Stomach (tissue), 9 donors: ENCODE measurements around the gene CEP89. TPM values are rescaled to one million over a fixed set of nuclear protein-coding genes. Genes with fewer than 3 reads are reported as not detected.

Source experiments
- DNase-seq, 2 donors: peaks; one replicate each; pipeline versions ENCODE4 v3.0.0 to v3.0.0-alpha.2; 2013 to 2019
- H3K27ac ChIP-seq, 5 donors: fragments of 200-600 bp in 4 of 5; sonication (generic) in 4 of 5; one replicate each; pipeline ENCODE4 v1.5.1; 2013 to 2019; ENCODE audit warnings: mild to moderate bottlenecking in 1 of 5, moderate library complexity in 1 of 5
- H3K27me3 ChIP-seq, 3 donors: fragments of 200-600 bp; sonication (generic); one replicate each; pipeline ENCODE4 v1.5.1; 2017 to 2019; ENCODE audit warnings: mixed run types in 1 of 3
- H3K36me3 ChIP-seq, 4 donors: fragments of 200-600 bp; sonication (generic); 1 replicate in 3 of 4; 2 replicates in 1 of 4; pipeline ENCODE4 v1.5.1; 2016 to 2019
- H3K4me1 ChIP-seq, 4 donors: fragments of 200-600 bp; sonication (generic); one replicate each; pipeline ENCODE4 v1.5.1; 2016 to 2019
- H3K4me3 ChIP-seq, 4 donors: fragments of 200-600 bp; sonication (generic) in 3 of 4; one replicate each; pipeline ENCODE4 v1.5.1; 2016 to 2019; ENCODE audit warnings: mild to moderate bottlenecking in 1 of 4
- H3K9me3 ChIP-seq, 4 donors: fragments of 200-600 bp; sonication (generic); one replicate each; pipeline ENCODE4 v1.5.1; 2016 to 2019
- CTCF ChIP-seq, 7 experiments: fragments of 450-650 bp in 4 of 7; fragments of 200-600 bp in 3 of 7; sonication (generic) in 3 of 7; IDR thresholded peaks; one replicate each; pipeline ENCODE4 v1.5.1; 2016 to 2019; ENCODE audit warnings: antibody characterized with exemption in 7 of 7, control low read depth in 2 of 7, mild to moderate bottlenecking in 1 of 7
- EP300 ChIP-seq: sonication (generic); formaldehyde crosslinking; IDR thresholded peaks from one replicate; pipeline ENCODE4 v1.6.1; 2017; ENCODE audit warnings: antibody characterized with exemption
- POLR2A ChIP-seq, 4 donors: fragments of 450-650 bp; IDR thresholded peaks; one replicate each; pipeline ENCODE4 v1.6.1; 2016; ENCODE audit warnings: antibody characterized with exemption in 4 of 4, control low read depth in 2 of 4, mild to moderate bottlenecking in 1 of 4, moderate library complexity in 1 of 4
- POLR2AphosphoS5 ChIP-seq, 3 donors: sonication (generic); formaldehyde crosslinking; IDR thresholded peaks; one replicate each; pipeline ENCODE4 v1.6.1; 2016; ENCODE audit warnings: antibody characterized with exemption in 3 of 3
- WGBS, 5 donors: extraction: QIAGEN DNeasy Blood & Tissue Kit in 3 of 5; methylation state at CpG; one replicate each; pipeline versions ENCODE4 v1.1.5 to v1.1.7; 2013 to 2018; 5-methylcytosine and 5-hydroxymethylcytosine counted together
- intact Hi-C: fragments of 100-400 bp; cut with DNase I; formaldehyde crosslinking; loops from one replicate; pipeline ENCODE4 v1.15.1; 2023; ENCODE audit warnings: low total_unique reads
- polyA plus RNA-seq, 3 donors: library from polyadenylated mRNA; stranded (reverse); fragments of 200-250 nt; gene quantifications; one replicate each; pipeline ENCODE4 v1.2.3, GENCODE V29; 2013
- total RNA-seq, 5 donors: library from RNA; depleted of rRNA; stranded (reverse); fragments of >200 nt; gene quantifications; one replicate each; pipeline versions ENCODE4 v1.1.0 to v1.2.3, GENCODE V29; 2014 to 2016
- donor health status: healthy with polysubstance abuse.
- donor health status: Bipolar disorder and iron deficiency.
- donor health status: healthy.

Gene CEP89
- total and polyA plus RNA-seq, 8 donors, result 3.1 to 15.1 (median 7.4) TPM

DNA sequence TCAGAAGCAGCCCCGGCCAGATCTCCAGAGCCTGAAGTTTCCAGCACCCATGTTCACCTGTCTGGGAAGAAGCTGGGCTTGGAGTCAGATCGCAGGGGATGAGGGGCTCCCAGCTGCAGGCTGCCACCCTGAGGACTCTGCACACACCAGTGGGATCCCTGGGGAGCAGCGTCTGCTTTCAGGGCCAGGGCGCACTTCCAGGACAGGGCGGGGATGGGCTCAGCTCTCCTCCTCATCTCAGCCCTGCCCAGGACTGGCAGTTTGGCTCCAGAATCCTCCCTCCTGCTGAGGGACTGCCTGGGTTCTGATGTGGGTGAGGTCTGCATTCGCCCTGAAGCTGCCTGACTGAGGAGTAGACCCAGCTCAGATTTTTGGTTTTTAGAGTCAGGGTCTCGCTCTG, 105.7 kb downstream of the CEP89 start:
- Histone ChIP-seq H3K27me3 (peaks cover 0 to 6% (median 0%) of the 10 kb centered on the region in 3 donors), H3K4me3 (no peak overlapping the region), H3K27ac (no peak overlapping the region), H3K36me3 (no peaks in the 10 kb centered on the region), H3K9me3 (no peaks in the 10 kb centered on the region), H3K4me1 (no peaks in the 10 kb centered on the region)
- no peak for TF ChIP-seq POLR2A (IDR thresholded peaks at IDR 0.05)
- no peak for TF ChIP-seq EP300
- TF ChIP-seq CTCF (IDR thresholded peaks at IDR 0.05), result no peak
- TF ChIP-seq POLR2AphosphoS5 (IDR thresholded peaks at IDR 0.05), result no peak
- DNase-seq, result no peak
- 72 to 83% (median 82%) methylated on average over 4 to 7 of the region's 7 CpGs for WGBS, 5 donors
- intact Hi-C loops, result no loop called here

GRCh38 chr19:32865326-32865725, 106.4 kb downstream of the CEP89 start:
- Histone ChIP-seq H3K4me1 (no peaks in the 10 kb centered on the region), H3K27me3 (peaks cover 0 to 6% (median 0%) of the 10 kb centered on the region in 3 donors), H3K36me3 (no peaks in the 10 kb centered on the region), H3K27ac (no peak overlapping the region), H3K9me3 (no peaks in the 10 kb centered on the region), H3K4me3 (no peak overlapping the region)
- TF ChIP-seq CTCF (IDR thresholded peaks at IDR 0.05) (no peak), EP300 (no peak), POLR2A (IDR thresholded peaks at IDR 0.05) (no peak), POLR2AphosphoS5 (IDR thresholded peaks at IDR 0.05) (no peak)
- WGBS, 5 donors, result 64 to 82% (median 77%) methylated on average over 6 of the region's 6 CpGs
- no peak for DNase-seq
- intact Hi-C loops, result no loop called here

DNA sequence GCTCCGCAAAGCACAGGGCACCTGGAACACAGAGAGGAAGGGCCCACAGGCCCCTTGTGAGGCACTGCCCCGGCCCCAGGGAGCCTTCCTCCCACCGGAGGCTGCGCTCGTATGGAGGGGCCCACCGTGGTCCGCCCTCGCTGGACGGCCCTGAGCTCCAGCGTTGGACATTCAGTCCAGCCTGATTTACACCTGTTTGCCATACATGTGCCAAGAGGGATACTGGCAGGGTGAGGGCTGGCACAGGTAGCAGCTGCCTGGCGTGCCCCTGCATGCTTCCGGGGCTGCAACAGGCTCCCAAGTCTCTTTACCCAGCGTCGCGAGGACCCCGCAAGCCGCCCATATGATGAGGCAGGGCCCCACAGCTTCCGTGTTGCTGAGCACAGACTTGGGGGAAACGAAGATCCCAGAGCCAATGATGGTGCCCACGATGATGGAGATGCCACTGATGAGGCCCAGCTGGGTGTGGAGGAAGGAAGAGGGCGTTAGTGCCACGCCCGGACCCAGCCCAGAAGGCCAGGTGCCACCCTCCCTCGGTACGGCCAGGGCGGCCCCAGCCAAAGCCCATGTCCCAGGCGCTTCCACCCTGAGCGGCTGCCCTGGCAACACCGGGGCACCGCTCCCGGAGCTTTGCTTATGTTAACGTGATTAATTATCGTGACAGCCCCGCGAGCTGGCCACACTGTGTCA, 107.3 kb downstream of the CEP89 start:
- Histone ChIP-seq H3K4me1 (no peaks in the 10 kb centered on the region), H3K4me3 (no peak overlapping the region), H3K36me3 (no peaks in the 10 kb centered on the region), H3K27ac (no peak overlapping the region), H3K27me3 (peaks cover 0 to 6% (median 0%) of the 10 kb centered on the region in 3 donors), H3K9me3 (no peaks in the 10 kb centered on the region)
- DNase-seq, result no peak
- 73 to 85% (median 84%) methylated on average over 18 to 35 of the region's 35 CpGs for WGBS, 5 donors
- TF ChIP-seq EP300 (no peak), CTCF (IDR thresholded peaks at IDR 0.05) (no peak), POLR2A (IDR thresholded peaks at IDR 0.05) (no peak)
- intact Hi-C loops, result no loop called here

DNA sequence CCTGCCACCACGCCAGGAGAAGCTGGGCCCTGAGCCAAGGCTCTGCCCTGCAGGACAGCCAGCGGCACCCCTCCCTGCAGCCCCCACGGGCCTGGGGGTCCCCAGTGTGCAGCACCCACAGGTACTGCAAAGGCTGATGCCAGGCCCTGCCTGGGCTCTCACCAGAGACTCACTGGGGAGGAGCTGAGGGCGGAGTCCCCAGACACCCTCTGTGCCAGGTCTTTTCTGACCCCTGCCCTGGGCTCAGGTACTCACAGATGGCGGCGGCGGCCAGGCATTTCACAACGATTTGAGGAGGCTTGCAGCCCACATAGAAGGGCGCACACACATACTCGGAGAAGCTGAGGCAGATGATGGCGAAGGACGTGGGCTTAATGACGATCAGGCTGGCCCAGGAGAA, 107.9 kb downstream of the CEP89 start:
- no peaks in the 10 kb centered on the region for H3K4me1 ChIP-seq
- no peak overlapping the region for H3K27ac ChIP-seq
- H3K9me3 ChIP-seq, result no peaks in the 10 kb centered on the region
- no peak overlapping the region for H3K4me3 ChIP-seq
- DNase-seq, result no peak
- TF ChIP-seq EP300 (no peak), POLR2AphosphoS5 (IDR thresholded peaks at IDR 0.05) (no peak), POLR2A (IDR thresholded peaks at IDR 0.05) (no peak), CTCF (IDR thresholded peaks at IDR 0.05) (no peak)
- WGBS, 5 donors, result 74 to 88% (median 88%) methylated on average over 12 to 13 of the region's 13 CpGs
- intact Hi-C loops, result no loop called here
- H3K36me3 ChIP-seq, result no peaks in the 10 kb centered on the region
- H3K27me3 ChIP-seq, result peaks cover 0 to 6% (median 0%) of the 10 kb centered on the region in 3 donors
